GM23338 (cell line): ENCODE measurements around the gene ASB2. TPM values are rescaled to one million over a fixed set of nuclear protein-coding genes. Genes with fewer than 3 reads are reported as not detected.

Source experiments
- ATAC-seq: fragments of 200-7000 bp; cut with Tn5 transposase; 3 replicates; pipeline ENCODE4 v1.9.1; 2020
- DNase-seq: peaks from one replicate; pipeline ENCODE4 v3.0.0-alpha.2; 2015; ENCODE audit warnings: low spot score
- H2AFZ ChIP-seq: fragments of 200-600 bp; sonication (generic); 2 replicates; pipeline ENCODE4 v1.8.0; 2016; ENCODE audit warnings: antibody characterized with exemption, mild to moderate bottlenecking, moderate library complexity
- H3F3A ChIP-seq: fragments of 200-600 bp; sonication (generic); replicated peaks from 2 replicates; pipeline ENCODE4 v1.8.0; 2017; ENCODE audit warnings: antibody characterized with exemption, mixed run types, low read depth
- H3K27ac ChIP-seq: fragments of 200-600 bp; sonication (generic); 2 replicates; pipeline ENCODE4 v1.6.1; 2016; ENCODE audit warnings: low read depth
- H3K27me3 ChIP-seq: fragments of 200-600 bp; sonication (generic); 2 replicates; pipeline ENCODE4 v1.8.0; 2016; ENCODE audit warnings: mild to moderate bottlenecking, mixed run types, moderate library complexity; ENCODE audit not compliant: insufficient read depth
- H3K36me3 ChIP-seq: fragments of 200-600 bp; sonication (generic); 2 replicates; pipeline ENCODE4 v1.8.0; 2016; ENCODE audit warnings: mild to moderate bottlenecking; ENCODE audit not compliant: insufficient read depth
- H3K4me1 ChIP-seq: fragments of 200-600 bp; sonication (generic); 2 replicates; pipeline ENCODE4 v1.8.0; 2016; ENCODE audit warnings: mild to moderate bottlenecking, moderate library complexity; ENCODE audit not compliant: insufficient read depth
- H3K4me2 ChIP-seq: fragments of 200-600 bp; sonication (generic); 2 replicates; pipeline ENCODE4 v1.7.1; 2017; ENCODE audit warnings: mixed run types
- H3K4me3 ChIP-seq: fragments of 200-600 bp; sonication (generic); 2 replicates; pipeline ENCODE4 v1.6.1; 2016; ENCODE audit warnings: mixed run types
- H3K79me2 ChIP-seq: fragments of 200-600 bp; sonication (generic); replicated peaks from 2 replicates; pipeline ENCODE4 v1.8.0; 2017; ENCODE audit warnings: mild to moderate bottlenecking; ENCODE audit not compliant: insufficient read depth
- H3K9me2 ChIP-seq: fragments of 200-600 bp; sonication (generic); 2 replicates; pipeline ENCODE4 v1.8.0; 2017; ENCODE audit not compliant: insufficient read depth
- H4K20me1 ChIP-seq: fragments of 200-600 bp; sonication (generic); replicated peaks from 2 replicates; pipeline ENCODE4 v1.8.0; 2017; ENCODE audit warnings: mild to moderate bottlenecking; ENCODE audit not compliant: insufficient read depth
- H3K27ac Mint-ChIP-seq: 2 replicates; pipeline ENCODE4 v1.8.0; 2020; ENCODE audit warnings: inconsistent platforms, mild to moderate bottlenecking, moderate library complexity, mixed read lengths
- H3K27me3 Mint-ChIP-seq: 3 replicates; pipeline ENCODE4 v1.8.0; 2022; ENCODE audit warnings: low read depth, mild to moderate bottlenecking, moderate library complexity, mixed read lengths, inconsistent platforms; ENCODE audit not compliant: insufficient read depth, poor library complexity
- H3K36me3 Mint-ChIP-seq: 3 replicates; pipeline ENCODE4 v1.8.0; 2021; ENCODE audit warnings: low read depth, mild to moderate bottlenecking, inconsistent platforms, moderate library complexity, mixed read lengths
- H3K4me1 Mint-ChIP-seq: 3 replicates; pipeline ENCODE4 v1.8.0; 2020; ENCODE audit warnings: mild to moderate bottlenecking, inconsistent platforms, mixed read lengths
- H3K4me3 Mint-ChIP-seq: 3 replicates; pipeline ENCODE4 v1.8.0; 2021; ENCODE audit warnings: moderate library complexity, mild to moderate bottlenecking, inconsistent platforms, mixed read lengths
- H3K9me3 Mint-ChIP-seq: 3 replicates; pipeline ENCODE4 v1.8.0; 2020; ENCODE audit warnings: moderate library complexity, mild to moderate bottlenecking, inconsistent platforms, mixed read lengths
- CREB1 ChIP-seq: fragments of 250-450 bp; sonication (Bioruptor Pico); IDR thresholded peaks from 2 replicates; pipeline ENCODE4 v1.5.0; 2020; ENCODE audit warnings: low read depth, mild to moderate bottlenecking, moderate library complexity
- CTCF ChIP-seq, 2 experiments: fragments of 200-600 bp in 1 of 2; sonication (generic) in 1 of 2; conservative IDR thresholded peaks; 2 replicates each; pipeline versions ENCODE4 v1.5.1 to v1.6.1; 2016 to 2017; ENCODE audit warnings: antibody characterized with exemption in 2 of 2, low read depth in 2 of 2, mild to moderate bottlenecking in 2 of 2, moderate library complexity in 1 of 2
- ETS1 ChIP-seq: IDR thresholded peaks from 2 replicates; pipeline ENCODE4 v1.6.1; 2016; ENCODE audit warnings: antibody characterized with exemption
- EZH2 ChIP-seq: fragments of 200-600 bp; sonication (generic); IDR thresholded peaks from one replicate; pipeline ENCODE4 v1.8.0; 2017; ENCODE audit warnings: antibody characterized with exemption, mild to moderate bottlenecking, low read depth; ENCODE audit not compliant: unreplicated experiment
- EZH2phosphoT487 ChIP-seq: fragments of 200-600 bp; sonication (generic); IDR thresholded peaks from one replicate; pipeline ENCODE4 v1.8.1; 2018; ENCODE audit warnings: antibody characterized with exemption; ENCODE audit not compliant: unreplicated experiment
- JUNB ChIP-seq: IDR thresholded peaks from one replicate; pipeline ENCODE4 v1.6.1; 2016; ENCODE audit warnings: antibody characterized with exemption; ENCODE audit not compliant: unreplicated experiment
- NANOG ChIP-seq: IDR thresholded peaks from 2 replicates; pipeline ENCODE4 v1.6.1; 2016; ENCODE audit warnings: antibody characterized with exemption, borderline replicate concordance
- POLR2AphosphoS5 ChIP-seq: IDR thresholded peaks from 2 replicates; pipeline ENCODE4 v1.6.1; 2016; ENCODE audit warnings: antibody characterized with exemption, low read depth
- REST ChIP-seq: IDR thresholded peaks from one replicate; pipeline ENCODE4 v1.6.1; 2018; ENCODE audit warnings: antibody characterized with exemption; ENCODE audit not compliant: unreplicated experiment
- STAT1 ChIP-seq: IDR thresholded peaks from one replicate; pipeline ENCODE4 v1.6.1; 2016; ENCODE audit warnings: antibody characterized with exemption; ENCODE audit not compliant: unreplicated experiment
- ZNF114 ChIP-seq: fragments of 250-450 bp; sonication (Bioruptor Pico); IDR thresholded peaks from 2 replicates; pipeline ENCODE4 v1.5.0; 2020; ENCODE audit warnings: mild to moderate bottlenecking, moderate library complexity
- ZNF331 ChIP-seq: fragments of 250-450 bp; sonication (Bioruptor Pico); IDR thresholded peaks from 2 replicates; pipeline ENCODE4 v1.5.0; 2020; ENCODE audit warnings: low read depth, mild to moderate bottlenecking, moderate library complexity
- ZNF462 ChIP-seq: fragments of 250-450 bp; sonication (Bioruptor Pico); IDR thresholded peaks from 2 replicates; pipeline ENCODE4 v1.5.0; 2020; ENCODE audit warnings: mild to moderate bottlenecking, moderate library complexity
- polyA plus RNA-seq: library from polyadenylated mRNA; unstranded; fragments of >200 nt; fragmentation: Nextera tagmentation; extraction: Ambion mirVana; gene quantifications from 2 replicates; pipeline ENCODE4 v1.2.1, GENCODE V29; 2016
- total RNA-seq: library from RNA; depleted of rRNA; stranded (reverse); fragments of >200 nt; shearing (Covaris generic); gene quantifications from 2 replicates; pipeline ENCODE4 v1.2.3, GENCODE V29; 2014

ASB2 gene
- total and polyA plus RNA-seq, 2 experiments from 2014 or later, result 1.2 to 1.7 TPM

- TF ChIP-seq NANOG (no peak), STAT1 (no peak), ZNF462 (CRISPR knock-in tag) (no peak), ZNF331 (CRISPR knock-in tag) (no peak), ZNF114 (CRISPR knock-in tag) (no peak), ETS1 (no peak), EZH2phosphoT487 (no peak), EZH2 (no peak), REST (no peak), JUNB (no peak), CTCF (conservative IDR thresholded peaks at IDR 0.05; ENCODE audit: low read depth in 2 of 2) (no peak), POLR2AphosphoS5 (no peak), CREB1 (CRISPR knock-in tag) (no peak)
- no peak overlapping the region for H3K27ac Mint-ChIP-seq
- no peaks in the 10 kb centered on the region for H3K4me1 ChIP-seq
- no peak overlapping the region for H3K4me3 Mint-ChIP-seq
- no peaks in the 10 kb centered on the region; the same call in 2 of the 3 replicates for H3K36me3 Mint-ChIP-seq
- H4K20me1 ChIP-seq, result no peaks in the 10 kb centered on the region
- ATAC-seq (no peak), DNase-seq (no peak)
- H3K9me2 ChIP-seq, result no peaks in the 10 kb centered on the region
- H3K9me3 Mint-ChIP-seq, result no peaks in the 10 kb centered on the region
- no peak overlapping the region for H3K4me3 ChIP-seq
- H3K36me3 ChIP-seq, result no peaks in the 10 kb centered on the region
- no peaks in the 10 kb centered on the region for H3K27me3 ChIP-seq
- no peak overlapping the region for H3K27ac ChIP-seq
- H3K4me2 ChIP-seq, result no peak overlapping the region
- no peaks in the 10 kb centered on the region for H3K79me2 ChIP-seq
- peaks cover 16% of the 10 kb centered on the region for H3K27me3 Mint-ChIP-seq
- H3F3A ChIP-seq, result no peaks in the 10 kb centered on the region
- no peaks in the 10 kb centered on the region; the same call in 2 of the 3 replicates for H3K4me1 Mint-ChIP-seq
- no peak overlapping the region for H2AFZ ChIP-seq
These were observed 45.9 kb downstream of the ASB2 start for GRCh38 chr14:93930296-93930988.
